ENCODE results near the gene JAG1. TPM values are rescaled to one million over a fixed set of nuclear protein-coding genes. Genes with fewer than 3 reads are reported as not detected.

Gene JAG1
- total RNA-seq, 1 donor from 2014 or later, result 132 TPM

GRCh38 chr20:10665791-10666190 lies 8.0 kb downstream of the JAG1 start:
- TF ChIP-seq CTCF (IDR thresholded peaks at IDR 0.05; ENCODE audit: insufficient read depth, low read length, poor library complexity, severe bottlenecking), result no peak
- Histone ChIP-seq H3K4me3 (ENCODE audit: low read depth, low read length) (no peak overlapping the region), H3K36me3 (ENCODE audit: control insufficient read depth, insufficient read depth, low read length) (peaks cover 5% of the 10 kb centered on the region), H3K27me3 (ENCODE audit: control insufficient read depth, insufficient read depth, low read length) (no peaks in the 10 kb centered on the region)
- no peak for DNase-seq (ENCODE audit: low read depth)

GRCh38 chr20:10665027-10665561 lies 8.7 kb downstream of the JAG1 start:
- Histone ChIP-seq H3K27me3 (ENCODE audit: control insufficient read depth, insufficient read depth, low read length) (no peaks in the 10 kb centered on the region), H3K4me3 (ENCODE audit: low read depth, low read length) (no peak overlapping the region), H3K36me3 (ENCODE audit: control insufficient read depth, insufficient read depth, low read length) (peaks cover 6% of the 10 kb centered on the region)
- DNase-seq (ENCODE audit: low read depth), result no peak
- no peak for TF ChIP-seq CTCF (IDR thresholded peaks at IDR 0.05; ENCODE audit: insufficient read depth, low read length, poor library complexity, severe bottlenecking)

DNA sequence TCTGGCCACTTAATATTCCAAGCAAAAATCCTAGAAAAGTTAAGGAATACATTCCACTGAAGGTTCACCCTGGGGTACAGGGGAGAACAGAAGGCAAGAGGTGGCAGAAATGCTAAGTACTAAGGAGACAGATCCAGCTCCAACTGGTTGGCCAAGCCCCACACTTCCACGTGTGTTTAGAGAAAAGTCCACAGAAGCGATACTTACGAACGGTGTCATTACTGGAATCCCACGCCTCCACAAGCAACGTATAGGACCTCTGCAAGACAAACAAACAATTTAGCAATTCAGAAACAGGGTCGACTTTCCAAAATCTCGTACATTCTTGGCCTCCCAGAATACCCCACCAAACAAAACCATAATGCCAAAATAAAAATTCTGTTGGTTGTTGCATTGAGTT lies 10.0 kb downstream of the JAG1 start:
- no peak for TF ChIP-seq CTCF (IDR thresholded peaks at IDR 0.05; ENCODE audit: insufficient read depth, low read length, poor library complexity, severe bottlenecking)
- no peak overlapping the region for H3K4me3 ChIP-seq (ENCODE audit: low read depth, low read length)
- peaks cover 9% of the 10 kb centered on the region for H3K36me3 ChIP-seq (ENCODE audit: control insufficient read depth, insufficient read depth, low read length)
- no peak for DNase-seq (ENCODE audit: low read depth)
- no peaks in the 10 kb centered on the region for H3K27me3 ChIP-seq (ENCODE audit: control insufficient read depth, insufficient read depth, low read length)

- no peak for TF ChIP-seq CTCF (IDR thresholded peaks at IDR 0.05; ENCODE audit: insufficient read depth, low read length, poor library complexity, severe bottlenecking)
- H3K27me3 ChIP-seq (ENCODE audit: control insufficient read depth, insufficient read depth, low read length), result no peaks in the 10 kb centered on the region
- H3K4me3 ChIP-seq (ENCODE audit: low read depth, low read length), result no peak overlapping the region
- H3K36me3 ChIP-seq (ENCODE audit: control insufficient read depth, insufficient read depth, low read length), result peaks cover 9% of the 10 kb centered on the region
- DNase-seq (ENCODE audit: low read depth), result no peak
Observed at GRCh38 chr20:10662661-10663458, 10.9 kb downstream of the JAG1 start.

DNA sequence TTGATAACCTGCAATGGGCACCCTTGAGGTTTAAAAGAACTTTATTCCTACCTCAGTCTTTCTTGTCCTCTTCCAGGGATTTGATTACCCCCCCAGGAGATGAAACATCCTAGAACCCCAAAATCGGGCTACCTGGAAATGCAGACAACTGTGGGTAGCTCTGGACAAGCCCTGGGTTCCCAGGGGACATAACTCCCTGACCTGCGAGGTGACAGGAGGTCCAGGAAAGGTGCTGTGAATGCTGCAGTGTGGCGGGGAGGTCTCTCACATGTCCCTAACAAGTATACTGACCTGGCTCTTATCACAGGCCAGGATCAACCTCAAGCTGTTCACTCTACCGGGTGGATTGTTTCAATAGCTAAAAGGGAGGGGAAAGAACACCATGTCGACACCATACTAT lies 11.6 kb downstream of the JAG1 start:
- Histone ChIP-seq H3K27me3 (ENCODE audit: control insufficient read depth, insufficient read depth, low read length) (no peaks in the 10 kb centered on the region), H3K36me3 (ENCODE audit: control insufficient read depth, insufficient read depth, low read length) (peaks cover 9% of the 10 kb centered on the region), H3K4me3 (ENCODE audit: low read depth, low read length) (no peak overlapping the region)
- DNase-seq (ENCODE audit: low read depth), result no peak
- TF ChIP-seq CTCF (IDR thresholded peaks at IDR 0.05; ENCODE audit: insufficient read depth, low read length, poor library complexity, severe bottlenecking), result no peak
